Osteoblast (primary cell): ENCODE results near the gene TMEM240. TPM values are rescaled to one million over a fixed set of nuclear protein-coding genes. Genes with fewer than 3 reads are reported as not detected.
A peak's percentile ranks its signal among the peaks of the same experiment; 100 is the strongest.
"Not testable (repeated sequence)": the region's sequence is repeated elsewhere in the genome, so short reads cannot be mapped to it uniquely, and the experiment has no call there.

Experiments used
- DNase-seq: peaks from one replicate; pipeline ENCODE4 v3.0.0; 2011; ENCODE audit warnings: low spot score, mixed read lengths; ENCODE audit not compliant: insufficient read length; ENCODE audit errors: missing footprints
- H2AFZ ChIP-seq: 2 replicates; pipeline ENCODE4 v1.6.0; 2011; ENCODE audit warnings: mild to moderate bottlenecking, low read length
- H3K27ac ChIP-seq: 2 replicates; pipeline ENCODE4 v1.5.1; 2011; ENCODE audit warnings: mild to moderate bottlenecking, low read depth, low read length, moderate library complexity
- H3K27me3 ChIP-seq: 2 replicates; pipeline ENCODE4 v1.6.0; 2012; ENCODE audit warnings: mild to moderate bottlenecking, control low read depth, inconsistent platforms, low read length, moderate library complexity; ENCODE audit not compliant: insufficient read depth
- H3K36me3 ChIP-seq: 2 replicates; pipeline ENCODE4 v1.5.1; 2011; ENCODE audit warnings: mild to moderate bottlenecking, low read length, control low read depth, moderate library complexity; ENCODE audit not compliant: insufficient read depth
- H3K4me1 ChIP-seq: 2 replicates; pipeline ENCODE4 v1.5.1; 2011; ENCODE audit warnings: mild to moderate bottlenecking, low read length, control low read depth, moderate library complexity; ENCODE audit not compliant: insufficient read depth
- H3K4me2 ChIP-seq: 2 replicates; pipeline ENCODE4 v1.6.0; 2011; ENCODE audit warnings: mild to moderate bottlenecking, low read length; ENCODE audit not compliant: insufficient read depth
- H3K4me3 ChIP-seq: fragments of 200-600 bp; sonication (generic); 3 replicates; pipeline ENCODE4 v1.5.1; 2012; ENCODE audit warnings: mild to moderate bottlenecking, low read length, inconsistent platforms; ENCODE audit not compliant: insufficient read depth
- H3K79me2 ChIP-seq: 2 replicates; pipeline ENCODE4 v1.6.0; 2012; ENCODE audit warnings: mild to moderate bottlenecking, low read length, control low read depth, inconsistent platforms; ENCODE audit not compliant: insufficient read depth
- H3K9me3 ChIP-seq: 2 replicates; pipeline ENCODE4 v1.5.1; 2011; ENCODE audit warnings: low read depth, low read length, control low read depth
- H4K20me1 ChIP-seq: 2 replicates; pipeline ENCODE4 v1.6.0; 2012; ENCODE audit warnings: mild to moderate bottlenecking, low read length, control low read depth; ENCODE audit not compliant: insufficient read depth
- total RNA-seq: library from RNA; depleted of rRNA; stranded (reverse); fragments of >200 nt; gene quantifications from 2 replicates; pipeline ENCODE4 v1.2.3, GENCODE V29; 2012
- TF ChIP-seq, protein P1 (sequence below): IDR thresholded peaks from 2 replicates; pipeline ENCODE4 v1.5.1; 2011; ENCODE audit warnings: mild to moderate bottlenecking, low read depth, low read length, moderate library complexity; ENCODE audit errors: extremely low read depth

The TMEM240 gene
- total RNA-seq, 1 donor = 1.8 TPM

DNA sequence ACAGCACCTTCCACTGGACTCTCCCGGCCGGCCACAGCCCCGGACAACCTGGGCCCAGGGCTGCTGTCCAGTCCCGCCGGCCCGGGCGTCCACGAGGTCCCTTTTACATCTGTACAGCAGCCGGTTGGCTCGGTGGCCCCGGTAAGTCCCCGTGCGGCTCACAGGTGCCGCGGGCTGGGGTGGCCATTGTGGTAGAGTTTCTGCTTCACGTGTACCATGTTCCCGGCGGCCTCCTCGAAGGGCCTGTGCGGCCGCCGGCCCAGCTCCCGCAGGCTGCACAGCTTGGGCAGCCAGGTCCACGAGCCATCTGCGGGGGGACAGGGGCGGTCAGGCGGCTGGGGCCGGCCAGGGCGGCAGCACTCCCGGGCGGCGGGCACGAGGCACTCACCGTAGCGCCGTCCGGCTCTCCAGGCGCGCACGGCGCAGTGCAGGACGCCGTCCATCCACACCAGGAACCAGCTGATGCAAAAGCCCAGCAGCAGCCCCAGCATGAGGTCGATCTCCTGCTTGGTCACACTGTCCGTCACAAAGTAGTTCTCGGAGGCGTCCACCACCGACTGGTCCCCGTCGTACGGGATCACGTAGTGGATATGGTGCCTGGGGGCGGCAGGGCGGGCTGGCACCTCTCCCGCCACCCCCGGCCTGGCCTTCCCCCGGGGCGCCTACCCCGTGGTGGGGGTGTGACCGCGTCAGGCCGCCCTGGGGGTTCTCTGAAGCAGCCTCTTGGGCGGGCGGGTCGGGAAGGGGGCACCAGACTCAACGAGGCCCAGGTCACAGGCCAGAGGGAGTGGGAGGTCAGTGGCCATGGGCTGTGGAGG is 5.0 kb downstream of the TMEM240 start:
- Histone ChIP-seq H3K4me3 (no peak overlapping the region), H3K79me2 (peaks cover 21% of the 10 kb centered on the region), H4K20me1 (peaks cover 16% of the 10 kb centered on the region), H2AFZ (no peak overlapping the region), H3K27ac (no peak overlapping the region), H3K4me2 (no peak overlapping the region), H3K9me3 (no peaks in the 10 kb centered on the region), H3K36me3 (peaks cover 14% of the 10 kb centered on the region), H3K27me3 (no peaks in the 10 kb centered on the region), H3K4me1 (no peaks in the 10 kb centered on the region)
- DNase-seq = peak; percentile 86
- TF ChIP-seq, protein P1, sequence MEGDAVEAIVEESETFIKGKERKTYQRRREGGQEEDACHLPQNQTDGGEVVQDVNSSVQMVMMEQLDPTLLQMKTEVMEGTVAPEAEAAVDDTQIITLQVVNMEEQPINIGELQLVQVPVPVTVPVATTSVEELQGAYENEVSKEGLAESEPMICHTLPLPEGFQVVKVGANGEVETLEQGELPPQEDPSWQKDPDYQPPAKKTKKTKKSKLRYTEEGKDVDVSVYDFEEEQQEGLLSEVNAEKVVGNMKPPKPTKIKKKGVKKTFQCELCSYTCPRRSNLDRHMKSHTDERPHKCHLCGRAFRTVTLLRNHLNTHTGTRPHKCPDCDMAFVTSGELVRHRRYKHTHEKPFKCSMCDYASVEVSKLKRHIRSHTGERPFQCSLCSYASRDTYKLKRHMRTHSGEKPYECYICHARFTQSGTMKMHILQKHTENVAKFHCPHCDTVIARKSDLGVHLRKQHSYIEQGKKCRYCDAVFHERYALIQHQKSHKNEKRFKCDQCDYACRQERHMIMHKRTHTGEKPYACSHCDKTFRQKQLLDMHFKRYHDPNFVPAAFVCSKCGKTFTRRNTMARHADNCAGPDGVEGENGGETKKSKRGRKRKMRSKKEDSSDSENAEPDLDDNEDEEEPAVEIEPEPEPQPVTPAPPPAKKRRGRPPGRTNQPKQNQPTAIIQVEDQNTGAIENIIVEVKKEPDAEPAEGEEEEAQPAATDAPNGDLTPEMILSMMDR = no peak

DNA sequence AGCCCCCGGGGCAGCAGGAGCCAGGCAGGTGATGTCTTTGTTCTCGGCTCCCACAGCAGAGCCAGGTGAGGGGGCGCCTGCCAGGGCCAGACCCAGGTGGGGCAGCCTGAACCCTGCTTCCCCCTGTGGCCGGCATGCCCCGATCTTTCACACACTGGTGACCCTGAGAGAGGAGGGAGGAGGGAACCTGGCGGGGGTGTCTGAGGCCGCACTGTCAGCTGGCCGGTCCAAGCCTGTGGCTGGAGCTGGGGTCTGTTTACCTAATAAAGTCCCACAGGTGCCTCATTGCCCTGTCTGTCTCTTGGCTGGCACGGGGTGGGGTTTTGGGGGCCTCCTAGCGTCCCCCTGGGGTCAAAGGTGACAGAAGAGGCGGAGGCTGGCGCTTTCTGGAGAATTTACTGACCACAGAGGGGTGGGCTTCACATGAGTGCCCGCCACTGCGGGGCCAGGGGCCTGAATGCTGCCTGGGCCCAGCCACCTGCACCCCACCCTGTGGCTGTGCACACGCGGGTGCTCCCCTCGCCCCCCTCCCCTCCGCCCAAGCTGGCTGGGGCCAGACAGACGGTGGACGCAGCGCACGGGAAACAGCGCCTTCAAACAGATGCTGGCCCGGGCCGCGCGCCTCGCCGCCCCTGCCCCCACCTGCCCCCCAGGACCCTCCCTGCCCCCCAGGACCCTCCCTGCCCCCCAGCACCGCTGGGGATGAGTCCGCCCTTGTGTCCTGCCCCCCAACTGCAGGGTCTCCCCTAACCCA is 5.8 kb downstream of the TMEM240 start:
- Histone ChIP-seq H3K4me3 (no peak overlapping the region), H3K27ac (no peak overlapping the region), H3K9me3 (no peaks in the 10 kb centered on the region), H3K36me3 (peaks cover 19% of the 10 kb centered on the region), H4K20me1 (peaks cover 16% of the 10 kb centered on the region), H3K79me2 (peaks cover 21% of the 10 kb centered on the region), H3K27me3 (no peaks in the 10 kb centered on the region), H3K4me1 (no peaks in the 10 kb centered on the region), H2AFZ (no peak overlapping the region), H3K4me2 (no peak overlapping the region)
- TF ChIP-seq, protein P1 = no peak
- DNase-seq = peak; percentile 85

DNA sequence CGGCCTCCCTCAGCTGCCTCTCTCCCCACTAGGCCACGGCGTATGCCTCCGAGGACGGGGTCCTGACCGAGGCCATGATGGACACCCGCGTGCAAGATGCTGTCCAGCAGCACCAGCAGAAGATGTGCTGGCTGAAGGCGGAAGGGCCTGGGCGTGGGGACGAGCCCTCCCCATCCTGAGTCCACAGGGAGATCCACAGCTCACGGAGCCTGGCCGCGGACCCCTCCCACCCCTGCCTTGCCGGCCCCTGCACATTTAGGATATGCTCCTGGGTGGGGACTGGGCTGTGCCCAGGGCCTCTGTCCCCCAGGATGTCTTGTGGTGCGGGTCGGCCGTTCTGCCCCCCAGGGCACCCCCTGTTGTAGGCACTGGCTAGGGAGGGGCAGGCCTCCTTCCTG is 6.5 kb downstream of the TMEM240 start:
- H3K4me1 ChIP-seq, H3K27me3 ChIP-seq, H3K4me2 ChIP-seq, H2AFZ ChIP-seq, H3K4me3 ChIP-seq, H3K27ac ChIP-seq, H3K9me3 ChIP-seq: not testable (repeated sequence)
- peaks cover 15% of the 10 kb centered on the region for H3K79me2 ChIP-seq
- DNase-seq = peak; percentile 86
- H3K36me3 ChIP-seq = peaks cover 20% of the 10 kb centered on the region
- H4K20me1 ChIP-seq = peaks cover 16% of the 10 kb centered on the region

DNA sequence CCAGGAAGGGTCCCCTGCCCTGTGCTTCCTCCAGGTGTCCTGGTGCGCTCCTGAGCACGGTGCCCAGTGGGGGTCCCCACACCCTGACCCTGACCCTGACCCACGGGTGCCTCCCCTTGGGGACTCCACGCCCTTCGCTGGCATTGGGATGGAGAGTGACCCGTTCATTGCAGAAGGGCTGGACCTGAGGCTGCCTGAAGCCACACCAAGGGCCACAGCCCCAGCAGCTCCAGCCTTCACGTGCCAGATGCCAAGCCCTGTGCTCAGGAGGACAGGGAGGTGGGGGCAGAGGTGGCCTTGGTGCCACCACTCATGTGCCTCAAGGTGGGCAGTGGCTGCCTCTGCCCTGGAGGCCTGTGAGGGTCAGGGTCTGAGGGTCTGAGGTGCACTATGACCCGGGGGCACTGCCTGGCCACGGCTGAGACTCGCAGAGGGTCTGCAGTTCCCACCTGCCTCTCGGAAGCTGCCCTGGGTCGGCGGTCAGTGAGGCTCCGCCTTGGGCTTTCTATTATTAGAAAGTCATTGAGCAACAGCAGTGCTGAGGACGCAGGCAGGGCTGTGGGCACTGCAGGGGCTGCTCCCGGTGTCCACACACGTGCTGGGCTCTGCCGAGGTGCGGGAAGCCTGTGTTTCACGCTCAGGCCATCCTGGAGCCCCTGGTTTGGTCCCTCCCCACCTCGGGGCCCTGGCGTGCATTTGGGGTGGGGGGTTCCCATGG is 7.1 kb downstream of the TMEM240 start:
- not testable (repeated sequence) for H2AFZ ChIP-seq, H3K9me3 ChIP-seq, H3K4me2 ChIP-seq, H3K4me1 ChIP-seq, H3K27ac ChIP-seq, H3K4me3 ChIP-seq, H3K27me3 ChIP-seq
- peaks cover 24% of the 10 kb centered on the region for H3K36me3 ChIP-seq
- H4K20me1 ChIP-seq = peaks cover 12% of the 10 kb centered on the region
- peaks cover 11% of the 10 kb centered on the region for H3K79me2 ChIP-seq
- peak; percentile 68 for DNase-seq
